Loucy (cell line): Measurements from ENCODE around the gene NUP35.

Experiments
- EZH2phosphoT487 ChIP-seq: fragments of 200-600 bp; IDR thresholded peaks from 2 replicates; pipeline ENCODE4 v1.6.1; 2018; ENCODE audit warnings: antibody characterized with exemption, mild to moderate bottlenecking, moderate library complexity, borderline replicate concordance
- TF ChIP-seq, protein P1 (sequence below): fragments of 200-600 bp; sonication (generic); conservative IDR thresholded peaks from 2 replicates; pipeline ENCODE4 v1.5.1; 2014; ENCODE audit warnings: mild to moderate bottlenecking, antibody characterized with exemption, low read length

DNA sequence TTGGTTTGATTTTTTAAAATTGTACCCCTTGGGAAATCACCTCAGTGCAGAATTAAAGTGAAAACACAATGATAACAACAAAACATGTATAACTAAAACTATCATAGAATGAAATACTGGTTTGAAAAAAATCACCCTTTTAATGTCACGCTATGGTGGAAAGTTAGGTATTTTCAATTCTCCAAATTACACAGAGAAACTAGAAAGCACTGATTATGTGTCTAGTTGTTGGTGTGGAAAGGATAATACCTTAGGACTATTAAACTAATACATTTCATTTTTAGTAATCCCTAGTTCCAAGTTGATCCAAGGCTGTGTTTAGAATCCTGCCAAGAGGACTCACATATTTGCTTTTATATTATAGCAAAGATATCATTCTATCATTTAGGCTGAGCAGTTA lies 71.2 kb downstream of the NUP35 start:
- TF ChIP-seq, protein P1, sequence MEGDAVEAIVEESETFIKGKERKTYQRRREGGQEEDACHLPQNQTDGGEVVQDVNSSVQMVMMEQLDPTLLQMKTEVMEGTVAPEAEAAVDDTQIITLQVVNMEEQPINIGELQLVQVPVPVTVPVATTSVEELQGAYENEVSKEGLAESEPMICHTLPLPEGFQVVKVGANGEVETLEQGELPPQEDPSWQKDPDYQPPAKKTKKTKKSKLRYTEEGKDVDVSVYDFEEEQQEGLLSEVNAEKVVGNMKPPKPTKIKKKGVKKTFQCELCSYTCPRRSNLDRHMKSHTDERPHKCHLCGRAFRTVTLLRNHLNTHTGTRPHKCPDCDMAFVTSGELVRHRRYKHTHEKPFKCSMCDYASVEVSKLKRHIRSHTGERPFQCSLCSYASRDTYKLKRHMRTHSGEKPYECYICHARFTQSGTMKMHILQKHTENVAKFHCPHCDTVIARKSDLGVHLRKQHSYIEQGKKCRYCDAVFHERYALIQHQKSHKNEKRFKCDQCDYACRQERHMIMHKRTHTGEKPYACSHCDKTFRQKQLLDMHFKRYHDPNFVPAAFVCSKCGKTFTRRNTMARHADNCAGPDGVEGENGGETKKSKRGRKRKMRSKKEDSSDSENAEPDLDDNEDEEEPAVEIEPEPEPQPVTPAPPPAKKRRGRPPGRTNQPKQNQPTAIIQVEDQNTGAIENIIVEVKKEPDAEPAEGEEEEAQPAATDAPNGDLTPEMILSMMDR: no peak
- no peak for TF ChIP-seq EZH2phosphoT487
